GM18520 (cell line): ENCODE results near the gene MYCL.

Source experiments
- ATAC-seq: cut with Tn5 transposase; IDR thresholded peaks from one replicate; pipeline ENCODE4 v1.9.1; 2021; ENCODE audit not compliant: unreplicated experiment

Gene MYCL

DNA sequence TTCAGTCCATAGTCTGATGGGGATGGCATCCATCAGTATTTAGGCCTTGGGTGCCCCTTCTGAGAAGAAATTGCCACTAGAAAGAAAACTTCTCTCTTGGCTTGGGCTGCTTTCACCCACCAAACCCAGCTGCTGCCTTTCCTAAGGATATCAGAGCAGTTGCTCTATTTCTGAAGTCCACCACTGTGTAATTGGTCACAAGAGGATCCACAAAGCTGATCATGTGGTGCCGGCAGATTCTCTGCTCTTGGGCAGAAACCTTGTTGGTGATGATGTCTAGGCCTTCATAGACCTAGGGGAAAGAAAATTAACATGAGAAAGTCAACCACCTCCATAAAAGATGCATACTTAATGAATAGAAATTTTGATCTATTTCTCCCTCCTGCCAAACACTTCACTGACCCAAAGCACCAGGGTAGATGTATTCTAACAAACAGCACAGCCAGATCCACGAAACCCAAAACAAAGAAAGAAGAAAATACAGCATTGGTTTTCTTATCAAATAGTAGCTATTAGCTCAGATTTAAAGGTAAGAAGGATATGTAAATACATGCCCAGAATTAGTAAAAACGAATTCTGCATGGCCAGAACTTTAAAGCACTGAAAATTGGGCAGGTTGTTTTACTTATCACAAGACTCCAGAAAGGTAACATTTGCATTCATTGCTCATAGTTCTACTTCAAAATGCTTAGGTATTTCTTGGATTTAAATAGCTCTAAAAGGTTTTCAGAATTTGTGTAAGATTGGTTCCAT is 44.4 kb downstream of the MYCL start:
- no peak for ATAC-seq

DNA sequence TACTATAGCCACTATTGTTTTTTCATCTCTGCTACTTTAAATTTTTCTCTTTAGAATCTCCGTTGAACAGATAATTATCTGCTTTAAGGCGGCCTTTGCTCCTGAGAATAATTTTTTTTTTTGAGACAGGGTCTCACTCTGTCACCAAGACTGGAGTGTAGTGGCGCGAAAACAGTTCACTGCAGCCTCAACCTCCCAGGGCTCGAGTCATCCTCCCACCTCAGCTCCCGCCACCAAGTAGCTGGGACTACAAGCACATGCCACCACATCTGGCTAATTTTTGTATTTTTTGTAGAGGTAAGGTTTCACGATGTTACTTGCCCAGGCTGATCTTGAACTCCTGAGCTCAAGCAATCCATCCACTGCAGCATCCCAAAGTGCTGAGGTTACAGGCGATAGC is 47.0 kb downstream of the MYCL start:
- no peak for ATAC-seq

- no peak for ATAC-seq
These were observed 47.4 kb downstream of the MYCL start for GRCh38 chr1:39854314-39854713.

- ATAC-seq: no peak
These were observed 48.8 kb downstream of the MYCL start for GRCh38 chr1:39852876-39853275.

GRCh38 chr1:39852214-39852791 is 49.4 kb downstream of the MYCL start:
- no peak for ATAC-seq

DNA sequence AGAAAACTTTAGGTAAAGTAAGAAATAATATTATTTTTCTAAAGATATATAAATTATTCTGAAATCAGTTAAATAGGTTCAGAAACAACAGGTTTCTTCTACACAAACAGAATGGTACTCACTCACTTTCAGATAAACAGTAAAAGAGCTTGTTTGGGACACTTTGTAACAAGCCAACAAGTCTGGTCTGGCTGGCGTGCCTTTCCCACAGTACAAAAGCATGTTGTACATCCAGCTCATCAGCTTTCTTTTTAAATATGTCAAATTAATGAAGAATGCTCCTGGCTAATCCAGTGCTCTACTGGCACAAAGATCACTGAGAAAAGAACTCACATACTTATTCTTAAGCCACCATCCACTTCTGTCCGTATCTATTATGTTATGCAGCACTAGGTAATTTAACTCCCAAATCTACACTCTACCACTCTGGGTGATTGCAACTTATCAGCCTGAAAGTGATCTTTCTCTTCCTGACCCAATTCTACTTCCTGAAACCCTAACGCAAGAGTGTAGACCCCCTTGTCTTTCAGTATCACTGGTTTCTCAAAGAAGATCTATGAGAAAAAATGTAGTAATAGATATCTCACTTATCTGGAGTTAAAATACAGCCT is 51.0 kb downstream of the MYCL start:
- no peak for ATAC-seq

GRCh38 chr1:39849203-39849602 is 52.5 kb downstream of the MYCL start:
- no peak for ATAC-seq

GRCh38 chr1:39847940-39848339 is 53.8 kb downstream of the MYCL start:
- no peak for ATAC-seq

- ATAC-seq: no peak
These were observed 54.9 kb downstream of the MYCL start for GRCh38 chr1:39846796-39847195.

- no peak for ATAC-seq
These were observed 55.8 kb downstream of the MYCL start for GRCh38 chr1:39845569-39846566.
